Endothelial cell of umbilical vein (primary cell): Measurements from ENCODE around the gene NARS2. TPM values are rescaled to one million over a fixed set of nuclear protein-coding genes. Genes with fewer than 3 reads are reported as not detected.

Experiments used
- BruUV-seq: library from RNA; stranded (reverse); fragments of 400-500 nt; replicated peaks from 2 replicates; lab custom pipeline; 2021; lab: Mats Ljungman, UMichigan
- CTCF ChIA-PET: fragments of 300-600, 350-600 bp; sonication (Branson Sonifier 250); formaldehyde crosslinking; loops from one replicate; lab custom pipeline; 2021; ENCODE audit warnings: antibody characterized with exemption, inconsistent platforms; lab: Charles Lee
- POLR2A ChIA-PET: fragments of 300-600, 350-600 bp; sonication (Branson Sonifier 250); formaldehyde crosslinking; loops from one replicate; lab custom pipeline; 2021; ENCODE audit warnings: antibody characterized with exemption, inconsistent platforms; lab: Charles Lee
- DNase-seq: peaks from one replicate; pipeline ENCODE4 v3.0.0-alpha.2; 2011; ENCODE audit warnings: low read depth, low spot score
- FAIRE-seq: peaks from 2 replicates; lab custom pipeline; 2011; peaks lifted over from hg19 to GRCh38; lab: Jason Lieb, UNC
- H2AFZ ChIP-seq: 2 replicates; pipeline ENCODE4 v1.6.0; 2012; ENCODE audit warnings: low read depth, low read length, control low read depth, inconsistent platforms
- H3K27ac ChIP-seq: 2 replicates; pipeline ENCODE4 v1.5.1; 2011; ENCODE audit warnings: low read depth, mild to moderate bottlenecking, control low read depth, low read length, moderate library complexity; ENCODE audit not compliant: insufficient read depth
- H3K27me3 ChIP-seq, 2 experiments: 2 replicates each; pipeline versions ENCODE4 v1.6.0 to v1.6.1; 2011; ENCODE audit warnings: low read length in 2 of 2, mixed read lengths in 1 of 2; ENCODE audit not compliant: control insufficient read depth in 2 of 2, insufficient read depth in 2 of 2
- H3K36me3 ChIP-seq, 2 experiments: 2 replicates in 1 of 2; 3 replicates in 1 of 2; pipeline ENCODE4 v1.5.1; 2011; ENCODE audit warnings: low read length in 2 of 2, mild to moderate bottlenecking in 1 of 2, moderate library complexity in 1 of 2; ENCODE audit not compliant: control insufficient read depth in 2 of 2, insufficient read depth in 2 of 2; ENCODE audit errors: extremely low read depth in 1 of 2
- H3K4me1 ChIP-seq: 3 replicates; pipeline ENCODE4 v1.5.1; 2011; ENCODE audit warnings: mild to moderate bottlenecking, low read length; ENCODE audit not compliant: control insufficient read depth, insufficient read depth; ENCODE audit errors: extremely low read depth
- H3K4me2 ChIP-seq: 2 replicates; pipeline ENCODE4 v1.6.1; 2011; ENCODE audit warnings: low read length, control low read depth, mixed read lengths; ENCODE audit not compliant: insufficient read depth
- H3K4me3 ChIP-seq, 3 experiments: fragments of 200-600 bp in 1 of 3; sonication (generic), shearing (Covaris generic) in 1 of 3; replicated peaks in 1 of 3; 2 replicates each; pipeline ENCODE4 v1.5.1; 2011 to 2016; ENCODE audit warnings: control low read depth in 3 of 3, low read length in 3 of 3, mild to moderate bottlenecking in 2 of 3, inconsistent platforms in 1 of 3, low read depth in 1 of 3, moderate library complexity in 1 of 3; ENCODE audit not compliant: insufficient read depth in 1 of 3
- H3K79me2 ChIP-seq: 2 replicates; pipeline ENCODE4 v1.6.0; 2012; ENCODE audit warnings: low read length, inconsistent platforms; ENCODE audit not compliant: control insufficient read depth, insufficient read depth
- H3K9ac ChIP-seq: replicated peaks from 2 replicates; pipeline ENCODE3; 2011; ENCODE audit warnings: low read length, control low read depth; ENCODE audit not compliant: insufficient read depth; ENCODE audit errors: extremely low read depth
- H3K9me1 ChIP-seq: replicated peaks from 3 replicates; pipeline ENCODE4 v1.6.0; 2011; ENCODE audit warnings: mild to moderate bottlenecking, low read length; ENCODE audit not compliant: control insufficient read depth, insufficient read depth; ENCODE audit errors: extremely low read depth
- H3K9me3 ChIP-seq: replicated peaks from 2 replicates; pipeline ENCODE4 v1.5.1; 2012; ENCODE audit warnings: low read length, inconsistent platforms; ENCODE audit not compliant: control insufficient read depth, insufficient read depth
- H4K20me1 ChIP-seq: replicated peaks from 2 replicates; pipeline ENCODE3; 2011; ENCODE audit warnings: mild to moderate bottlenecking, low read length; ENCODE audit not compliant: control insufficient read depth, insufficient read depth; ENCODE audit errors: extremely low read depth
- EZH2 ChIP-seq: IDR thresholded peaks from 2 replicates; pipeline ENCODE4 v1.6.1; 2012; ENCODE audit warnings: borderline replicate concordance, low read depth, mild to moderate bottlenecking, moderate library complexity, low read length, inconsistent platforms; ENCODE audit not compliant: severe bottlenecking
- GATA2 ChIP-seq: IDR thresholded peaks from 2 replicates; pipeline ENCODE4 v1.7.0; 2011; ENCODE audit warnings: low read depth, mild to moderate bottlenecking, moderate library complexity, mixed read lengths, low read length; ENCODE audit not compliant: insufficient read length, insufficient read depth
- JUN ChIP-seq: IDR thresholded peaks from 2 replicates; pipeline ENCODE4 v1.6.1; 2011; ENCODE audit warnings: borderline replicate concordance, low read depth; ENCODE audit not compliant: insufficient read length, insufficient read depth
- MYC ChIP-seq: IDR thresholded peaks from one replicate; pipeline ENCODE4 v1.6.1; 2011; ENCODE audit warnings: mild to moderate bottlenecking, low read depth, low read length
- POLR2A ChIP-seq: IDR thresholded peaks from 2 replicates; pipeline ENCODE4 v1.6.1; 2012; ENCODE audit warnings: low read depth, mild to moderate bottlenecking, control low read depth, low read length
- POLR2AphosphoS5 ChIP-seq: IDR thresholded peaks from 2 replicates; pipeline ENCODE4 v1.6.1; 2012; ENCODE audit warnings: low read depth, mild to moderate bottlenecking, control low read depth, low read length, moderate library complexity; ENCODE audit not compliant: insufficient read depth
- dilution Hi-C: fragments of 300-500 bp; cut with MboI; formaldehyde crosslinking; loops from one replicate; pipeline ENCODE4 v1.15.0; 2019; ENCODE audit warnings: low sequenced_read_pairs; ENCODE audit not compliant: extremely low pct_ligation_motif_present
- intact Hi-C: fragments of 100-400 bp; cut with micrococcal nuclease; formaldehyde crosslinking; loops from one replicate; pipeline ENCODE4 v1.10.0; 2022
- polyA plus RNA-seq, 4 experiments: library from polyadenylated mRNA; depleted of rRNA in 3 of 4; stranded (reverse) in 3 of 4; unstranded in 1 of 4; fragments of >200 nt; gene quantifications; 2 replicates each; pipeline versions ENCODE4 v1.2.1 to v1.2.3, GENCODE V29; 2011 to 2012; ENCODE audit warnings: missing spikeins in 1 of 4
- total RNA-seq: library from RNA; stranded (reverse); gene quantifications from 2 replicates; pipeline ENCODE4 v1.2.3, GENCODE V29; 2021
- TF ChIP-seq, protein P1 (sequence below), 2 donors: IDR thresholded peaks; 1 replicate in 1 of 2; 2 replicates in 1 of 2; pipeline ENCODE4 v1.5.1; 2011; ENCODE audit warnings: low read length in 2 of 2, mild to moderate bottlenecking in 2 of 2, moderate library complexity in 2 of 2, control low read depth in 1 of 2, inconsistent platforms in 1 of 2, low read depth in 1 of 2; ENCODE audit not compliant: insufficient read depth in 1 of 2; ENCODE audit errors: extremely low read depth in 1 of 2

Gene NARS2
- total and polyA plus RNA-seq, 2 donors (not counting 3 experiments of a cell fraction or from before 2014, with no cell fraction given), result 6.9 to 16.7 TPM

DNA sequence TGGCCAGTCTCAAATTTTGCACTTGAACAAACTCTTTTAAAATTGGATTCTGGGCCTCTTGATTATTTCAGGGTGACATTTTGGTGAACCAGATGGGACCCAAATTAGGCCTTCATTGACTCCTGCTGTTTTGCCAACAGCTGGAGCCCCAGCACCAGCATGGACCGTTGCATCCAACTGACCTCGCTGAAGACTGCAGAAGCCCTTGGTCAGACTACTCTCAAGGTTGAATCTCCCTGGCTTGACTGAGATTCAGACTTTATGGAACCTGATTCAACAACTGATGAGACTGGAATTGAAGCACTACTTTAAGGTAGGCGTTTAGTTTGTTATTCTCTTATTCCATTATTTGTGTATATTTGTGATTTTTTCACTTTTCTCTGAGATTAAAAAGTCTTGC, 41.7 kb downstream of the NARS2 start:
- no peaks in the 10 kb centered on the region for H3K4me1 ChIP-seq
- no peaks in the 10 kb centered on the region for H3K9me3 ChIP-seq
- dilution Hi-C loops (no loop called here), intact Hi-C loops (no loop called here)
- POLR2A ChIA-PET, result no interaction called here
- no peak for FAIRE-seq
- TF ChIP-seq, protein P1, sequence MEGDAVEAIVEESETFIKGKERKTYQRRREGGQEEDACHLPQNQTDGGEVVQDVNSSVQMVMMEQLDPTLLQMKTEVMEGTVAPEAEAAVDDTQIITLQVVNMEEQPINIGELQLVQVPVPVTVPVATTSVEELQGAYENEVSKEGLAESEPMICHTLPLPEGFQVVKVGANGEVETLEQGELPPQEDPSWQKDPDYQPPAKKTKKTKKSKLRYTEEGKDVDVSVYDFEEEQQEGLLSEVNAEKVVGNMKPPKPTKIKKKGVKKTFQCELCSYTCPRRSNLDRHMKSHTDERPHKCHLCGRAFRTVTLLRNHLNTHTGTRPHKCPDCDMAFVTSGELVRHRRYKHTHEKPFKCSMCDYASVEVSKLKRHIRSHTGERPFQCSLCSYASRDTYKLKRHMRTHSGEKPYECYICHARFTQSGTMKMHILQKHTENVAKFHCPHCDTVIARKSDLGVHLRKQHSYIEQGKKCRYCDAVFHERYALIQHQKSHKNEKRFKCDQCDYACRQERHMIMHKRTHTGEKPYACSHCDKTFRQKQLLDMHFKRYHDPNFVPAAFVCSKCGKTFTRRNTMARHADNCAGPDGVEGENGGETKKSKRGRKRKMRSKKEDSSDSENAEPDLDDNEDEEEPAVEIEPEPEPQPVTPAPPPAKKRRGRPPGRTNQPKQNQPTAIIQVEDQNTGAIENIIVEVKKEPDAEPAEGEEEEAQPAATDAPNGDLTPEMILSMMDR (IDR thresholded peaks at IDR 0.05; ENCODE audit: extremely low read depth in 1 of 2, insufficient read depth in 1 of 2, low read depth in 1 of 2, low read length in 2 of 2), result no peak
- TF ChIP-seq JUN (no peak), MYC (no peak), EZH2 (no peak), POLR2AphosphoS5 (no peak), GATA2 (no peak), POLR2A (no peak)
- no peak overlapping the region for H3K9ac ChIP-seq
- CTCF ChIA-PET, result interaction anchor here (0.9 to 1.7 kb wide), 2 partner anchors 10 to 44 kb away, joined by 3 read pairs; no protein-coding TSS in a partner anchor
- H3K36me3 ChIP-seq, result no peaks in the 10 kb centered on the region
- BruUV-seq, result no TSS peak
- no peak for DNase-seq
- no peaks in the 10 kb centered on the region for H4K20me1 ChIP-seq
- H2AFZ ChIP-seq, result no peak overlapping the region
- H3K79me2 ChIP-seq, result no peaks in the 10 kb centered on the region
- H3K27ac ChIP-seq, result no peak overlapping the region
- no peaks in the 10 kb centered on the region for H3K9me1 ChIP-seq
- no peaks in the 10 kb centered on the region for H3K27me3 ChIP-seq
- no peak overlapping the region for H3K4me3 ChIP-seq
- H3K4me2 ChIP-seq, result no peak overlapping the region
